Right hindlimb (tissue), 1 donor: ENCODE data around the gene GLI3.

Experiments used
- DNase-seq: peaks from one replicate; pipeline ENCODE4 v3.0.0-alpha.2; 2018

GLI3 gene

DNA sequence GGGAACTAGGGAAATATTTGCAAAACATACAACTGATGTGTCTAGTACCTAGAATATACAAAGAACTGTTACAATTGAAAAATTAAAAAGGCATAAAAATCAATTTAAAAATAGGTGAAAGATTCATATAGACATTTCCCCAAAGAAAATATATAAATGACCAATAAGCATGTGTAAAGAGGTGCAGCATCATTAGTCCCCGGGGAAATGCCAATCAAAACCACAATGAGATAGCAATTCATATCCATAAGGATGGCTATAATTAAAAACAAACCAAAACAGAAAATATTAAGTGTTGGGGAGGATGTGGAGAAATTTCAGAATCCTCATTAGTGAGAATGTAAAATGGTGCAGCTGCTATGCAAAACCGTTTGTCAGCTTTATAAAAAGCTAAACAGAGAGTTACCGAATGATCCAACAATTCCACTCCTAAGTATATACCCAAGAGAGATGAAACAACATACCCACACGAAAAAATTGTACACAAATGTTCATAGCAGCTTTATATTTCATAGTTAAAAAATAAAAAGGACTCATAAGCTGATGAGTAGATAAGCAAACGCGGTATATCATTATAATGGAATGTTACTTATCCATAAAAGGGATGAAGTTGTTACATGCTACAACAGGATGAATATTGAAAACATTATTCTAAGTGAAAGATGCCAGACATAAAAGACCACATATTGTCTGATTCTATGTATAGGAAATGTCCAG is 324.0 kb downstream of the GLI3 start:
- no peak for DNase-seq

DNA sequence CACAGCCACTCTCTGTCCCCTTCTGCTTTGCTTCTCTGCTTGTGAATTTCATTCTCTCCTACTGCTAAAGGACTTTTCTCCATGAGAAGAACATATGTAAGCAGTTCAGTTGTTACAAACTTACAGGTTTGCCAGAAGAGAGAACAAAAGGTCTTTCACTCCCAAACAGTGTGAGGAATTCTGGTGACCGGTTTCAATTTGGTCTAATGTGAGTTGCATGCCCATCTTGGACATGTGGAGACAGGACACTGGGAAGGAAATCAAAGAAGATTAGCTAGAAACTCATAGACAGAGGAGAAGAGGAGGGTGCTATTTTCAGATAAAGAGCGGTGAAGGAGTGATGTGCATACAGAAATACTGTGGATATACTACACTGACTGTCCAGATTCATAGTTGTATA is 324.6 kb downstream of the GLI3 start:
- DNase-seq: no peak

DNA sequence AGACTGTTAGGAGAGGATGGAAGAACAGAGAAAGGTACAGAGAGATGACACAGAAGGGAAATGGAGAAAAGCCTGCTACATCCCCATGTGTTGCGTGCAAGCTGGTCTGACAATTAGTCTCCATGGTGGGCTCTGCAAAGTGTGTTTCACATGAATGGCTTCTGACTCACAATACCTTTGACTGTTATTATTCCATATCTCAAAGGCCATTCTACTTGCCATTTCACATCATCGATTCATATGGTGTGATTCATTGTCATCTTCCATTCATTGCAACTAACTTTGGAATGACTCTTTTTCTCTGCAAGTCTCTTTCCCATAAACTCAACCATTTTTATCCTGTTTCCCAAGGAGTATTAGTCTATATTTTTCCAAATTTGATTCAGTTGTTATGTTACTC is 325.2 kb downstream of the GLI3 start:
- no peak for DNase-seq
